K562 (cell line): ENCODE data around the gene SENP1.

ENCODE experiments used
- CBFA2T2 ChIP-seq: fragments of 450-650 bp; conservative IDR thresholded peaks from 2 replicates; pipeline ENCODE4 v1.6.1; 2017; ENCODE audit warnings: mild to moderate bottlenecking
- CBX5 ChIP-seq: IDR thresholded peaks from 2 replicates; pipeline ENCODE4 v1.6.1; 2014; ENCODE audit warnings: low read depth, borderline replicate concordance
- EZH2 ChIP-seq: IDR thresholded peaks from 2 replicates; pipeline ENCODE4 v1.6.1; 2012; ENCODE audit warnings: low read depth, mild to moderate bottlenecking, inconsistent platforms, low read length, borderline replicate concordance
- GABPA ChIP-seq: fragments of 200-800 bp; sonication (Bioruptor generic); conservative IDR thresholded peaks from 2 replicates; pipeline ENCODE4 v1.6.1; 2016; ENCODE audit warnings: low read depth, missing genetic modification characterization, missing compliant biosample characterization
- GTF2F1 ChIP-seq: IDR thresholded peaks from 2 replicates; pipeline ENCODE4 v1.6.1; 2011; ENCODE audit warnings: low read depth, low read length, improper control_type of control experiment
- NR3C1 ChIP-seq: sonication (generic); formaldehyde crosslinking; IDR thresholded peaks from 2 replicates; pipeline ENCODE4 v1.8.1; 2022; ENCODE audit warnings: missing genetic modification reagents
- NR4A1 ChIP-seq, 2 experiments: fragments of 250-450 bp in 1 of 2; fragments of 450-650 bp in 1 of 2; sonication (Bioruptor Pico) in 1 of 2; IDR thresholded peaks; 2 replicates each; pipeline versions ENCODE4 v1.4.0 to v1.6.1; 2016 to 2020; ENCODE audit warnings: mild to moderate bottlenecking in 2 of 2, missing compliant biosample characterization in 1 of 2, missing genetic modification characterization in 1 of 2, moderate library complexity in 1 of 2
- TAF1 ChIP-seq: IDR thresholded peaks from 2 replicates; pipeline ENCODE4 v1.6.1; 2011; ENCODE audit warnings: mild to moderate bottlenecking, low read length, moderate library complexity; ENCODE audit not compliant: insufficient read depth, control insufficient read depth, severe bottlenecking; ENCODE audit errors: extremely low read depth
- TCF3 ChIP-seq: sonication (generic); formaldehyde crosslinking; IDR thresholded peaks from 2 replicates; pipeline ENCODE4 v1.4.0; 2020; ENCODE audit warnings: mild to moderate bottlenecking, missing genetic modification reagents
- TF ChIP-seq, protein P1 (sequence below): fragments of 250-450 bp; sonication (Bioruptor Pico); IDR thresholded peaks from 2 replicates; pipeline ENCODE4 v1.4.0; 2020
- TF ChIP-seq, protein P2 (sequence below): sonication (generic); formaldehyde crosslinking; IDR thresholded peaks from 2 replicates; pipeline ENCODE4 v1.8.1; 2022; ENCODE audit warnings: missing genetic modification reagents
- TF ChIP-seq, protein P3 (sequence below), 3 experiments: IDR thresholded peaks in 2 of 3; conservative IDR thresholded peaks in 1 of 3; 2 replicates each; pipeline ENCODE4 v1.5.1; 2011 to 2012; ENCODE audit warnings: low read length in 3 of 3, mild to moderate bottlenecking in 3 of 3, control low read depth in 2 of 3, improper control_type of control experiment in 1 of 3, inconsistent platforms in 1 of 3, low read depth in 1 of 3, mixed read lengths in 1 of 3, moderate library complexity in 1 of 3; ENCODE audit not compliant: insufficient read depth in 2 of 3
- TF ChIP-seq, protein P4 (sequence below): sonication (generic); formaldehyde crosslinking; IDR thresholded peaks from 2 replicates; pipeline ENCODE4 v1.9.0; 2022; ENCODE audit warnings: mild to moderate bottlenecking, missing genetic modification reagents
- TF ChIP-seq, protein P5 (sequence below), 2 experiments: fragments of 450-650 bp in 1 of 2; sonication (generic) in 1 of 2; formaldehyde crosslinking in 1 of 2; IDR thresholded peaks in 1 of 2; conservative IDR thresholded peaks in 1 of 2; 2 replicates each; pipeline versions ENCODE4 v1.6.1 to v1.8.1; 2016 to 2023; ENCODE audit warnings: mild to moderate bottlenecking in 2 of 2, moderate library complexity in 2 of 2, inconsistent platforms in 1 of 2, missing genetic modification reagents in 1 of 2

DNA sequence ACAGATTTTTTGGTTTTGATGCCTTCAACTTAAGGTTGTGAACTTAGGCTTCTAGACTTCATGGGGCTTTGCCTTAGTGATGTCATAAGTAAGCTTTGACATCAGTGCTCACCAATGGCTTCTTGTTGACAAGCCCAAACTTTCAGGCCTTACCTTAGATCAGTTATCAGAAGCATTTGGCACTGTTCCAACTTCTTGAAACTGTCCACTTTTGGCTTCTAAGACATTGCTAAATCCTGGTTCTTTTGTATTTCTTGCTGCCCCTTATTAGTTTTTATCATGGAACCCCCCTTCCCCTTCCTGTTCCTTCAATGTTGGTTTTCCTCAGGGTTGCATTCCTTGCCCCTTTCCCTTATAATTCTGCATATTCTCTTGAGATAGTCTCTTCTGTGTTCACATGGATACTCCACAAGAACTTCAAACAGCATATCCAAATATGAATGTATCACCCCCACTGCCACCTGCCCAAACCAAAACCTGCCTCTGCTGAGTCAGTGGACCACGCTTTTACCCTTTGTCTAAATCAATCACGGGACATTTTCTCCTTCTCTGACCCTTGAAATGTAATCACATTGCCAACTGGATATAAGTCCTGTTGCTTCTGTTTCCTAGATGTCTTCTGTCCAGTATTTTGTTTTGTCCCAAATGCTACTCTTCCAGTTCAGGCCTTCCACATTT, 21.2 kb upstream of the SENP1 start:
- TF ChIP-seq GABPA (no peak), GTF2F1 (no peak), TAF1 (no peak), EZH2 (no peak), CBFA2T2 (no peak), CBX5 (no peak), TCF3 (no peak), NR3C1 (CRISPR knock-in tag) (no peak), NR4A1 (CRISPR knock-in tag; IDR thresholded peaks at IDR 0.05) (no peak), NR4A1 (tag; IDR thresholded peaks at IDR 0.05) (no peak)
- TF ChIP-seq, protein P1, sequence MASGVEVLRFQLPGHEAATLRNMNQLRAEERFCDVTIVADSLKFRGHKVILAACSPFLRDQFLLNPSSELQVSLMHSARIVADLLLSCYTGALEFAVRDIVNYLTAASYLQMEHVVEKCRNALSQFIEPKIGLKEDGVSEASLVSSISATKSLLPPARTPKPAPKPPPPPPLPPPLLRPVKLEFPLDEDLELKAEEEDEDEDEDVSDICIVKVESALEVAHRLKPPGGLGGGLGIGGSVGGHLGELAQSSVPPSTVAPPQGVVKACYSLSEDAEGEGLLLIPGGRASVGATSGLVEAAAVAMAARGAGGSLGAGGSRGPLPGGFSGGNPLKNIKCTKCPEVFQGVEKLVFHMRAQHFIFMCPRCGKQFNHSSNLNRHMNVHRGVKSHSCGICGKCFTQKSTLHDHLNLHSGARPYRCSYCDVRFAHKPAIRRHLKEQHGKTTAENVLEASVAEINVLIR (CRISPR knock-in tag) = no peak
- TF ChIP-seq, protein P2, sequence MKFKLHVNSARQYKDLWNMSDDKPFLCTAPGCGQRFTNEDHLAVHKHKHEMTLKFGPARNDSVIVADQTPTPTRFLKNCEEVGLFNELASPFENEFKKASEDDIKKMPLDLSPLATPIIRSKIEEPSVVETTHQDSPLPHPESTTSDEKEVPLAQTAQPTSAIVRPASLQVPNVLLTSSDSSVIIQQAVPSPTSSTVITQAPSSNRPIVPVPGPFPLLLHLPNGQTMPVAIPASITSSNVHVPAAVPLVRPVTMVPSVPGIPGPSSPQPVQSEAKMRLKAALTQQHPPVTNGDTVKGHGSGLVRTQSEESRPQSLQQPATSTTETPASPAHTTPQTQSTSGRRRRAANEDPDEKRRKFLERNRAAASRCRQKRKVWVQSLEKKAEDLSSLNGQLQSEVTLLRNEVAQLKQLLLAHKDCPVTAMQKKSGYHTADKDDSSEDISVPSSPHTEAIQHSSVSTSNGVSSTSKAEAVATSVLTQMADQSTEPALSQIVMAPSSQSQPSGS (CRISPR knock-in tag) = no peak
- TF ChIP-seq, protein P3, sequence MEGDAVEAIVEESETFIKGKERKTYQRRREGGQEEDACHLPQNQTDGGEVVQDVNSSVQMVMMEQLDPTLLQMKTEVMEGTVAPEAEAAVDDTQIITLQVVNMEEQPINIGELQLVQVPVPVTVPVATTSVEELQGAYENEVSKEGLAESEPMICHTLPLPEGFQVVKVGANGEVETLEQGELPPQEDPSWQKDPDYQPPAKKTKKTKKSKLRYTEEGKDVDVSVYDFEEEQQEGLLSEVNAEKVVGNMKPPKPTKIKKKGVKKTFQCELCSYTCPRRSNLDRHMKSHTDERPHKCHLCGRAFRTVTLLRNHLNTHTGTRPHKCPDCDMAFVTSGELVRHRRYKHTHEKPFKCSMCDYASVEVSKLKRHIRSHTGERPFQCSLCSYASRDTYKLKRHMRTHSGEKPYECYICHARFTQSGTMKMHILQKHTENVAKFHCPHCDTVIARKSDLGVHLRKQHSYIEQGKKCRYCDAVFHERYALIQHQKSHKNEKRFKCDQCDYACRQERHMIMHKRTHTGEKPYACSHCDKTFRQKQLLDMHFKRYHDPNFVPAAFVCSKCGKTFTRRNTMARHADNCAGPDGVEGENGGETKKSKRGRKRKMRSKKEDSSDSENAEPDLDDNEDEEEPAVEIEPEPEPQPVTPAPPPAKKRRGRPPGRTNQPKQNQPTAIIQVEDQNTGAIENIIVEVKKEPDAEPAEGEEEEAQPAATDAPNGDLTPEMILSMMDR (IDR thresholded peaks at IDR 0.05 in 2 of 3, conservative IDR thresholded peaks at IDR 0.05 in 1 of 3; ENCODE audit: insufficient read depth in 2 of 3, low read depth in 1 of 3, low read length in 3 of 3) = no peak
- TF ChIP-seq, protein P4, sequence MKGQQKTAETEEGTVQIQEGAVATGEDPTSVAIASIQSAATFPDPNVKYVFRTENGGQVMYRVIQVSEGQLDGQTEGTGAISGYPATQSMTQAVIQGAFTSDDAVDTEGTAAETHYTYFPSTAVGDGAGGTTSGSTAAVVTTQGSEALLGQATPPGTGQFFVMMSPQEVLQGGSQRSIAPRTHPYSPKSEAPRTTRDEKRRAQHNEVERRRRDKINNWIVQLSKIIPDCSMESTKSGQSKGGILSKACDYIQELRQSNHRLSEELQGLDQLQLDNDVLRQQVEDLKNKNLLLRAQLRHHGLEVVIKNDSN (CRISPR knock-in tag) = no peak
- TF ChIP-seq, protein P5, sequence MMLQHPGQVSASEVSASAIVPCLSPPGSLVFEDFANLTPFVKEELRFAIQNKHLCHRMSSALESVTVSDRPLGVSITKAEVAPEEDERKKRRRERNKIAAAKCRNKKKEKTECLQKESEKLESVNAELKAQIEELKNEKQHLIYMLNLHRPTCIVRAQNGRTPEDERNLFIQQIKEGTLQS (IDR thresholded peaks at IDR 0.05) = no peak
- TF ChIP-seq, protein P5 (CRISPR knock-in tag; conservative IDR thresholded peaks at IDR 0.05) = no peak
